Neuronal stem cell (in vitro differentiated cells): Measurements from ENCODE around the gene RICTOR.

ENCODE experiments used
- DNase-seq: peaks from one replicate; pipeline ENCODE4 v3.0.0-alpha.2; 2013; ENCODE audit warnings: low spot score
- H2AFZ ChIP-seq: one replicate; pipeline ENCODE4 v1.6.1; 2013; ENCODE audit warnings: mild to moderate bottlenecking, low read length, inconsistent platforms
- H2AK5ac ChIP-seq: 2 replicates; pipeline ENCODE4 v1.6.1; 2013; ENCODE audit warnings: low read depth, mild to moderate bottlenecking, inconsistent platforms, low read length, moderate library complexity, mixed read lengths
- H2BK120ac ChIP-seq: 2 replicates; pipeline ENCODE4 v1.6.1; 2013; ENCODE audit warnings: low read depth, mild to moderate bottlenecking, inconsistent platforms, low read length, moderate library complexity, mixed read lengths
- H2BK12ac ChIP-seq: one replicate; pipeline ENCODE4 v1.6.1; 2013; ENCODE audit warnings: low read length, inconsistent platforms
- H2BK15ac ChIP-seq: 2 replicates; pipeline ENCODE4 v1.6.1; 2013; ENCODE audit warnings: mild to moderate bottlenecking, low read length, inconsistent platforms, mixed read lengths
- H2BK5ac ChIP-seq: one replicate; pipeline ENCODE4 v1.6.1; 2013; ENCODE audit warnings: inconsistent platforms, mild to moderate bottlenecking, low read length, moderate library complexity
- H3K14ac ChIP-seq: one replicate; pipeline ENCODE4 v1.6.1; 2013; ENCODE audit warnings: low read length, inconsistent platforms
- H3K18ac ChIP-seq: 2 replicates; pipeline ENCODE4 v1.6.1; 2013; ENCODE audit warnings: low read length, inconsistent platforms
- H3K23ac ChIP-seq: 2 replicates; pipeline ENCODE4 v1.6.1; 2013; ENCODE audit warnings: low read depth, mild to moderate bottlenecking, mixed read lengths, low read length, inconsistent platforms; ENCODE audit not compliant: poor library complexity
- H3K27ac ChIP-seq: replicated peaks from 3 replicates; pipeline ENCODE4 v1.5.1; 2013; ENCODE audit warnings: low read length, inconsistent platforms
- H3K27me3 ChIP-seq, 3 experiments: 2 replicates each; pipeline ENCODE4 v1.6.1; 2013; ENCODE audit warnings: low read length in 3 of 3, mild to moderate bottlenecking in 2 of 3, inconsistent platforms in 1 of 3, low read depth in 1 of 3, mixed read lengths in 1 of 3, moderate library complexity in 1 of 3; ENCODE audit not compliant: control insufficient read depth in 3 of 3, insufficient read depth in 3 of 3
- H3K36me3 ChIP-seq, 2 donors: replicated peaks in 1 of 2; 2 replicates each; pipeline ENCODE4 v1.6.1; 2013; ENCODE audit warnings: low read length in 2 of 2; ENCODE audit not compliant: control insufficient read depth in 2 of 2, insufficient read depth in 2 of 2
- H3K4ac ChIP-seq: 2 replicates; pipeline ENCODE4 v1.6.1; 2013; ENCODE audit warnings: inconsistent platforms, mild to moderate bottlenecking, low read length, moderate library complexity
- H3K4me1 ChIP-seq, 2 donors: 1 replicate in 1 of 2; 2 replicates in 1 of 2; pipeline ENCODE4 v1.6.1; 2013; ENCODE audit warnings: low read length in 2 of 2, low read depth in 1 of 2; ENCODE audit not compliant: control insufficient read depth in 2 of 2, insufficient read depth in 1 of 2
- H3K4me2 ChIP-seq: one replicate; pipeline ENCODE4 v1.6.1; 2013; ENCODE audit warnings: mild to moderate bottlenecking, low read length, inconsistent platforms; ENCODE audit not compliant: insufficient read depth, poor library complexity, severe bottlenecking
- H3K4me3 ChIP-seq, 2 donors: 2 replicates each; pipeline ENCODE4 v1.5.1; 2013; ENCODE audit warnings: low read length in 2 of 2, mild to moderate bottlenecking in 2 of 2, inconsistent platforms in 1 of 2, moderate library complexity in 1 of 2
- H3K79me1 ChIP-seq: one replicate; pipeline ENCODE4 v1.6.1; 2013; ENCODE audit warnings: low read depth, mild to moderate bottlenecking, inconsistent platforms, low read length, moderate library complexity
- H3K9ac ChIP-seq: one replicate; pipeline ENCODE4 v1.6.1; 2013; ENCODE audit warnings: mild to moderate bottlenecking, low read depth, low read length, inconsistent platforms; ENCODE audit not compliant: poor library complexity
- H3K9me3 ChIP-seq, 2 donors: replicated peaks in 1 of 2; 2 replicates each; pipeline versions ENCODE3 to v1.6.1; 2013; ENCODE audit warnings: low read length in 2 of 2, mild to moderate bottlenecking in 2 of 2, inconsistent platforms in 1 of 2, low read depth in 1 of 2, mixed read lengths in 1 of 2, moderate library complexity in 1 of 2; ENCODE audit not compliant: control insufficient read depth in 2 of 2, insufficient read depth in 1 of 2
- H4K8ac ChIP-seq: one replicate; pipeline ENCODE4 v1.6.1; 2013; ENCODE audit warnings: low read depth, mild to moderate bottlenecking, inconsistent platforms, low read length, moderate library complexity
- H4K91ac ChIP-seq: one replicate; pipeline ENCODE4 v1.6.1; 2013; ENCODE audit warnings: low read length, low read depth, mild to moderate bottlenecking, inconsistent platforms; ENCODE audit not compliant: poor library complexity
- WGBS, 2 donors: extraction: QIAGEN DNeasy Blood & Tissue Kit; methylation state at CpG; one replicate each; pipeline ENCODE4 v1.1.7; 2013; ENCODE audit warnings: missing lambda C conversion rate in 2 of 2, mixed read lengths in 1 of 2; ENCODE audit not compliant: insufficient read length in 2 of 2, insufficient replicate concordance in 1 of 2; ENCODE audit errors: extremely low coverage in 2 of 2; 5-methylcytosine and 5-hydroxymethylcytosine counted together

Gene RICTOR

DNA sequence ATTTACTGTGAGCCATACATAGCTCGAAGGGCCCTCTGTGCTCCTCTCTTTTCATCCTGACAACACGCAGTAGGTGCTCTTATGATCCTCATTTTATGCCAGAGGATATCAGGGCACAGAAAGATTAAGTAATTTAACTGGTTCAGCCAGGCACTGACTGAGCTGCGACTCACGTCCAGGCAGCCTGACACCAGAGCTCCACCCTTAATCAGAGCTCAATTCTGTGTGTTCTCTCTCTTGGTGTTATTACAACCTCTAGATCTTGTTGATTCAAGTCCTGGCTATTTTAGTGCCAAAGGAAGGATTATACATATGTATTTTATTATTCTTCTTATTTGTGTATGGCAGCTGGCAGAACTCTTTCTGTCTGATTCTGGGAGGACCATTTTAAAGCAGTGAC is 168.7 kb downstream of the RICTOR start:
- Histone ChIP-seq H3K4me1 (no peaks in the 10 kb centered on the region), H3K18ac (no peak overlapping the region), H3K27me3 (no peaks in the 10 kb centered on the region), H3K4me2 (no peak overlapping the region), H3K23ac (no peak overlapping the region), H3K9me3 (peaks cover 0 to 3% of the 10 kb centered on the region in 2 donors), H3K9ac (no peak overlapping the region), H3K27ac (no peak overlapping the region), H3K79me1 (no peaks in the 10 kb centered on the region), H3K36me3 (no peaks in the 10 kb centered on the region), H2BK120ac (no peak overlapping the region), H4K91ac (no peak overlapping the region), H3K4ac (no peak overlapping the region), H3K4me3 (no peak overlapping the region), H2AK5ac (no peak overlapping the region), H4K8ac (no peak overlapping the region), H2AFZ (no peak overlapping the region), H2BK12ac (no peak overlapping the region), H2BK15ac (no peak overlapping the region), H2BK5ac (no peak overlapping the region), H3K14ac (no peak overlapping the region)
- no peak for DNase-seq
- no CpG with 5 or more reads among the region's 4 CpGs for WGBS, 2 donors

DNA sequence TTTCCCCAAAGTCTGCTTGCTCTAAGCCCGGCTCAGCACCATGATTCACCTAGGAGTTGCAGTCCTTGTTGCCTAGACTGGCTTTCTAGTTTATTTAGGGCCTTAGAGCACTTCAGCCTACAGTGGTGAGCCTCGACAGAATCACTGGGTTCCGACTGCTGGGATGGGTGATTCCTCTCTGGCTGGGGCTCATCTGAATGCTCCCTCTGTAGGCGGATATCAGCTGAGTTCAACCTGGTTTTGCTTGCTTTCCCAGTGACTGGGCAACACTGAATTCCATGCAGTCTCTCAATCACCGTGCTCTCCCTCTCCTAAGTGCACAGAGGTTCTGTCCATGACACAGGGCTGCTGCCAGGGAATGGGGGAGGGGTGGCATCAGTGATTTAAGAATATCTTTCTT is 174.3 kb downstream of the RICTOR start:
- Histone ChIP-seq H3K79me1 (no peaks in the 10 kb centered on the region), H3K23ac (no peak overlapping the region), H2BK15ac (no peak overlapping the region), H3K9me3 (no peaks in the 10 kb centered on the region), H3K4me3 (no peak overlapping the region), H2BK12ac (no peak overlapping the region), H3K18ac (no peak overlapping the region), H4K91ac (no peak overlapping the region), H3K4ac (no peak overlapping the region), H2BK5ac (no peak overlapping the region), H2AFZ (no peak overlapping the region), H3K9ac (no peak overlapping the region), H3K27me3 (no peaks in the 10 kb centered on the region), H2AK5ac (no peak overlapping the region), H3K4me1 (no peaks in the 10 kb centered on the region), H3K27ac (no peak overlapping the region), H2BK120ac (no peak overlapping the region), H3K14ac (no peak overlapping the region), H3K4me2 (no peak overlapping the region), H3K36me3 (no peaks in the 10 kb centered on the region), H4K8ac (no peak overlapping the region)
- DNase-seq, result no peak
- no CpG with 5 or more reads among the region's 5 CpGs for WGBS, 2 donors

DNA sequence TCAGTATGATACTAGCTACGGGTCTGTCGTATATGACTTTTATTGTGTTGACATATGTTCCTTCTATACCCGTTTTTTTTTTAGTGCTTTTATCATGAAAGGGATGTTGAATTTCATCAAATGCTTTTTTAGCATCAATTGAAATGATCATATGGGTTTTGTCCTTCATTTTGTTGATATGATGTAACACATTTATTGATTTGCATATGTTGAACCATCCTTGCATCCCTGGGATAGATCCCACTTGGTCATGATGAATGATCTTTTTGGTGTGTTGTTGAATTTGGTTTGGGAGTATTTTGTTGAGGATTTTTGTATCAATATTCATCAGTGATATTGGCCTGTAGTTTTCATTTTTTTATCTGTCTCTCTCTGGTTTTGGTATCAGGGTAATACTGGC is 177.4 kb downstream of the RICTOR start:
- Histone ChIP-seq H3K27ac (no peak overlapping the region), H3K18ac (no peak overlapping the region), H3K14ac (no peak overlapping the region), H3K4ac (no peak overlapping the region), H3K4me2 (no peak overlapping the region), H2AFZ (no peak overlapping the region), H3K9ac (no peak overlapping the region), H2BK120ac (no peak overlapping the region), H3K4me1 (no peaks in the 10 kb centered on the region), H3K23ac (no peak overlapping the region), H2BK12ac (no peak overlapping the region), H4K91ac (no peak overlapping the region), H2BK5ac (no peak overlapping the region), H4K8ac (no peak overlapping the region), H3K4me3 (no peak overlapping the region), H3K36me3 (no peaks in the 10 kb centered on the region), H3K9me3 (no peaks in the 10 kb centered on the region), H2AK5ac (no peak overlapping the region), H3K79me1 (no peaks in the 10 kb centered on the region), H2BK15ac (no peak overlapping the region), H3K27me3 (no peaks in the 10 kb centered on the region)
- DNase-seq, result no peak
- no CpG with 5 or more reads among the region's 3 CpGs for WGBS, 2 donors

DNA sequence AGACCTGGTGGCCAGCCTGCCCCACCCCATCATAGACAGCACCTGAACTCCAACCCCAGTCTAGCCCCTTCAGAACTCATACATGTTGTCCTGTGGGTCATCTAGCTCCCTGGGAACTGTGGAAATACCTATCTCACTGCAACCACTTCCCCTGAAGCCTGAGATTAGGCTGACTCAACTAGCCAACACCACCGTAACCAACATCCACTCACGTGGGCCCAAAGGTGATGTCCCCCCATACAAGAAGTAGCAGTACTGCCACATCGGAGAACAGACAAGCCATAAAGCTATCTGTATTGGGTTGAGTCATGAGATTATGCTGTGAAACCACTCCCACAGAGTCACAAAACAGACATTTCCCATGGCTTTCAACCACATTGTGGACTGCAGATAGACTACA is 181.8 kb downstream of the RICTOR start:
- Histone ChIP-seq H3K79me1 (no peaks in the 10 kb centered on the region), H3K4me1 (peaks cover 0 to 4% of the 10 kb centered on the region in 2 donors), H3K9ac (no peak overlapping the region), H3K4me3 (no peak overlapping the region), H3K9me3 (no peaks in the 10 kb centered on the region), H3K4ac (no peak overlapping the region), H3K36me3 (no peaks in the 10 kb centered on the region), H3K23ac (no peak overlapping the region), H2BK12ac (no peak overlapping the region), H3K4me2 (no peak overlapping the region), H3K27ac (no peak overlapping the region), H2BK120ac (no peak overlapping the region), H2AK5ac (no peak overlapping the region), H2BK15ac (no peak overlapping the region), H2BK5ac (no peak overlapping the region), H3K14ac (no peak overlapping the region), H3K27me3 (no peaks in the 10 kb centered on the region), H3K18ac (no peak overlapping the region), H2AFZ (no peak overlapping the region), H4K91ac (no peak overlapping the region), H4K8ac (no peak overlapping the region)
- no peak for DNase-seq
- no CpG with 5 or more reads among the region's 3 CpGs for WGBS, 2 donors
